Testis (tissue), 3 donors: Measurements from ENCODE around the gene CHTF18. TPM values are rescaled to one million over a fixed set of nuclear protein-coding genes. Genes with fewer than 3 reads are reported as not detected.
A peak's percentile ranks its signal among the peaks of the same experiment; 100 is the strongest.

Experiments
- DNase-seq: peaks from one replicate; pipeline ENCODE4 v3.0.0-alpha.2; 2019
- H3K27ac ChIP-seq, 2 donors: fragments of 200-600 bp; sonication (generic); one replicate each; pipeline ENCODE4 v1.5.1; 2019
- H3K27me3 ChIP-seq: fragments of 200-600 bp; sonication (generic); one replicate; pipeline ENCODE4 v1.5.1; 2019
- H3K36me3 ChIP-seq: fragments of 200-600 bp; sonication (generic); one replicate; pipeline ENCODE4 v1.5.1; 2017; ENCODE audit warnings: low read depth; ENCODE audit errors: missing control alignments
- H3K4me1 ChIP-seq: fragments of 200-600 bp; sonication (generic); one replicate; pipeline ENCODE4 v1.5.1; 2019
- H3K4me3 ChIP-seq, 2 donors: fragments of 200-600 bp; sonication (generic); one replicate each; pipeline ENCODE4 v1.5.1; 2017 to 2019
- H3K9me3 ChIP-seq: fragments of 200-600 bp; sonication (generic); one replicate; pipeline ENCODE4 v1.5.1; 2017
- CTCF ChIP-seq, 3 experiments: fragments of 450-650 bp in 2 of 3; fragments of 200-600 bp in 1 of 3; sonication (generic) in 1 of 3; IDR thresholded peaks; one replicate each; pipeline ENCODE4 v1.5.1; 2016 to 2019; ENCODE audit warnings: antibody characterized with exemption in 3 of 3, mild to moderate bottlenecking in 2 of 3, moderate library complexity in 1 of 3
- POLR2A ChIP-seq: fragments of 450-650 bp; IDR thresholded peaks from one replicate; pipeline ENCODE4 v1.6.1; 2017; ENCODE audit warnings: antibody characterized with exemption, mild to moderate bottlenecking, moderate library complexity
- WGBS, 2 donors: methylation state at CpG; one replicate each; pipeline ENCODE4 v1.1.5; 2018; 5-methylcytosine and 5-hydroxymethylcytosine counted together
- intact Hi-C: fragments of 100-400 bp; cut with DNase I; formaldehyde crosslinking; loops from one replicate; pipeline ENCODE4 v1.15.1; 2023; ENCODE audit warnings: low total_unique reads
- polyA plus RNA-seq: library from polyadenylated mRNA; stranded (reverse); fragments of 350-450 nt; fragmentation: Illumina TruSeq; extraction: RNeasy Lipid Tissue Mini Kit (QIAGEN cat#74804); gene quantifications from one replicate; pipeline ENCODE4 v1.2.3, GENCODE V29; 2014; ENCODE audit warnings: low read depth, low replicate concordance; ENCODE audit not compliant: insufficient read depth
- total RNA-seq, 2 donors: library from RNA; depleted of rRNA; stranded (reverse); fragments of >200 nt; gene quantifications; one replicate each; pipeline ENCODE4 v1.2.3, GENCODE V29; 2016

CHTF18 gene
- total and polyA plus RNA-seq, 3 donors from 2014 or later = 32.5 to 95.0 (median 90.6) TPM

DNA sequence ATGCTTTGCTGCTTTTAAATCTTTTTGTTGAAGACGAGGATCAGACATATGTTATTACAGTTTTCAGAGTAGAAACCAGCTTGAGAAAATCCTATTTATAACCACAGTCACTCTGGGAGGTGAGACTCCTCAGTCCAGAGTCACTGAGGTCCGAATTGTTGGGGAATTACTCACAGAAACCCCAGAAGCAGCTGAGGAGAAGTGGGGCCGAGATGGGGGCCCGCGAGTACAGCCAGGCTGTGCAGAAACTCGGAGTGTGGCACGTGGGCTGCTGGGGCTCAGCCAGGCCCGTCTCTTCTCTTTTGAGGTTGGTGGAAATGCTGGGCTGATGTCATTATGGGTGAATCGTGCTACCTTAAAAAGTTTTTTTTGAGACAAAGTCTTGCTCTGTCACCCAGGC, 26.6 kb downstream of the CHTF18 start:
- H3K36me3 ChIP-seq = no peaks in the 10 kb centered on the region
- H3K9me3 ChIP-seq = no peaks in the 10 kb centered on the region
- WGBS, 2 donors = 85 to 88% methylated on average over 9 of the region's 9 CpGs
- no peaks in the 10 kb centered on the region for H3K4me1 ChIP-seq
- H3K4me3 ChIP-seq = no peak overlapping the region
- intact Hi-C loops = loop anchor here (10.0 kb wide), 1 partner anchor 240 kb away; no protein-coding TSS in a partner anchor
- H3K27me3 ChIP-seq = no peaks in the 10 kb centered on the region
- no peak overlapping the region for H3K27ac ChIP-seq
- DNase-seq = no peak
- TF ChIP-seq POLR2A (no peak), CTCF (IDR thresholded peaks at IDR 0.05) (no peak)

DNA sequence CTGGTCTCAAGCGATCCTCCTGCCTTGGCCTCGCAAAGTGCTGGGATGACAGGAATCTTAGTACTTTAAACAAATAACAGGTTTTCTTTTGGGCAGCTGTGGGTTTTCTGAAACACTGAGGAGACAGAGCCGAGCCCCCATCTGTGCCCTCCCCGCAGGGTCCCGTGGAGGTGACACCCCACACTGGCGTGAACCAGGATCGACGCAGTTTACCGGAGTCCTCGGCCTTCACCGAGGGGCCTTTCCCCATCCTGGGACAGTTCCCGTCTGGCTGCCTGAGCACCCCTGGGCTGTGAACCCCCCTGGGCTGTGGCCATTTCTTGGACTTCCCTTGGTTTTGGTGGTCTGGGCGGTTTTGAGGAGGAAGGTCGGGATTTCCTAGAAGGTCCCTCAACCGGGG, 27.4 kb downstream of the CHTF18 start:
- no peak for TF ChIP-seq POLR2A
- no peak for TF ChIP-seq CTCF (IDR thresholded peaks at IDR 0.05)
- intact Hi-C loops = loop anchor here (10.0 kb wide), 1 partner anchor 239 kb away; no protein-coding TSS in a partner anchor
- Histone ChIP-seq H3K9me3 (no peaks in the 10 kb centered on the region), H3K36me3 (no peaks in the 10 kb centered on the region), H3K4me3 (no peak overlapping the region), H3K27me3 (no peaks in the 10 kb centered on the region), H3K27ac (no peak overlapping the region), H3K4me1 (no peaks in the 10 kb centered on the region)
- DNase-seq = no peak
- 94 to 95% methylated on average over 15 of the region's 15 CpGs for WGBS, 2 donors

DNA sequence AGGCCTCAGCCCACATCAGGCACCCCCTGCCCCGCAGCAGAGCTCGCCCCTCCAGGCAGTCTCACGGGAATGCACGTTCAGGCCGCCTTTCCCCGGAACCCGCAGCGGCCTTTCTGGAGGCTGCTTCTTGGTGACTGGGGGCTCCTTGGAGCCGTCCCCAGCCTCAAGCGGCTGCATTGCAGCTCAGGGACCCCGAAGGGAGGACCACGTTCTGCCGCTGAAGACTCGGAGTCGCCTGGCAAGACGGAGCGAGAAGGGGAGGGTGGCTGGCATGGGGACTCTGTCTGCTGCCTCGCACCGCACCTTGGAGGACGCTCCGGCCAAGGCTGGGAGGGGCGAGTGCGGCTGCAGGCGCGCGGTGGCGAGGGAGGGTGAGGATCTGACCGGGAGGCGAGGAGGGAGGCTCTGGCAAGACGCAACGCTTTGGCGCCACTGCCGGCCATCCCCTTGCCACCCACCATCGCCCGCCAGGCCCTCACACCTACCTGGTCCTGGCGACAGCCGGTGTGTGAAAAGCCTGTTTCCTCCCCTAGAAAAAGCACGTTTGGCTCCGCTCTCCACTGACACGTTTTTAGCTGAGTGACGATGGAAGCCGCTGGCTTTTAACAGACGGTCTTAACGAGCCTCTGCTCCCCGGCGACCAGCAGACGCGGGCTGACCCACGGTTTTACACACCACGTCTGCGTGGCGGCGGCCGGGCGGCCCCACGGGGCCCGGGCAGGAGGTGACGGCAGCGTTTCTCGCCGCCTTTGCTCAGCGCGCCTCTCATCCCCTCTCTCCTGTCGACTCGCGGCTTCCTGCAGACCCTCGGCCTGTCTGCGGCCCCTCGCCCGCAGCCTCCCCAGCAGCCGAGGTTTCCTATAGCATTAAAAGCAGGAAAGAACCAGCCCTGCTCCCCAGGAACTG, 28.8 kb downstream of the CHTF18 start:
- H3K27me3 ChIP-seq = no peaks in the 10 kb centered on the region
- H3K36me3 ChIP-seq = no peaks in the 10 kb centered on the region
- no peak for DNase-seq
- no peak overlapping the region for H3K27ac ChIP-seq
- WGBS, 2 donors = 50 to 66% methylated on average over 49 to 71 of the region's 71 CpGs
- TF ChIP-seq CTCF (IDR thresholded peaks at IDR 0.05) (no peak), POLR2A (no peak)
- H3K4me1 ChIP-seq = no peaks in the 10 kb centered on the region
- H3K4me3 ChIP-seq = peak overlapping the region in 1 of 2 donors; percentile 6
- intact Hi-C loops = loop anchor here (10.0 kb wide), 1 partner anchor 238 kb away; no protein-coding TSS in a partner anchor
- no peaks in the 10 kb centered on the region for H3K9me3 ChIP-seq

DNA sequence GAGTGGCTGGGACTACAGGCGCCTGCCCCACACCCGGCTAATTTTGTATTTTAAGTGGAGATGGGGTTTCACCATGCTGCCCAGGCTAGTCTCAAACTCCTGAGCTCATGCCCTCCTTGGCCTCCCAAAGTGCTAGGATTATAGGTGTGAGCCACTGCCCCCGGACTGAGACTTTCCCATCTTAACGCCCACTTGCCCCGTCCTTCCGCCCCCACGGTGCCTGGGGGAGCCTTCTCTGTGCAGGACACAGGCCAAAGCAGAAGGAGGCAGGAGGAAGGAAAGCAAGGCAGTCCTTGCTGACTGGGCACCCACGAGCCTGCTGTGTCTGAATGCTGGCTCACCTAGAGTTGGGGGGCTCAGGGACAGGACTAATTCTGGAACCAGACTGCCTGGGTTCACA, 29.7 kb downstream of the CHTF18 start:
- 73 to 85% methylated on average over 8 of the region's 8 CpGs for WGBS, 2 donors
- H3K4me1 ChIP-seq = no peaks in the 10 kb centered on the region
- intact Hi-C loops = loop anchor here (10.0 kb wide), 1 partner anchor 237 kb away; no protein-coding TSS in a partner anchor
- no peak for DNase-seq
- H3K27ac ChIP-seq = no peak overlapping the region
- no peak overlapping the region for H3K4me3 ChIP-seq
- H3K9me3 ChIP-seq = no peaks in the 10 kb centered on the region
- H3K36me3 ChIP-seq = no peaks in the 10 kb centered on the region
- TF ChIP-seq POLR2A (no peak), CTCF (IDR thresholded peaks at IDR 0.05) (no peak)
- H3K27me3 ChIP-seq = no peaks in the 10 kb centered on the region
